Hepatocyte (in vitro differentiated cells): ENCODE data around the gene C12orf42.

Source experiments
- EZH2 ChIP-seq: fragments of 200-600 bp; sonication (generic); IDR thresholded peaks from 2 replicates; pipeline ENCODE4 v1.6.1; 2016; ENCODE audit warnings: antibody characterized with exemption, mild to moderate bottlenecking, borderline replicate concordance
- TF ChIP-seq, protein P1 (sequence below): fragments of 200-600 bp; sonication (generic); IDR thresholded peaks from 2 replicates; pipeline ENCODE4 v1.5.1; 2016; ENCODE audit warnings: antibody characterized with exemption, mild to moderate bottlenecking; ENCODE audit not compliant: poor library complexity

DNA sequence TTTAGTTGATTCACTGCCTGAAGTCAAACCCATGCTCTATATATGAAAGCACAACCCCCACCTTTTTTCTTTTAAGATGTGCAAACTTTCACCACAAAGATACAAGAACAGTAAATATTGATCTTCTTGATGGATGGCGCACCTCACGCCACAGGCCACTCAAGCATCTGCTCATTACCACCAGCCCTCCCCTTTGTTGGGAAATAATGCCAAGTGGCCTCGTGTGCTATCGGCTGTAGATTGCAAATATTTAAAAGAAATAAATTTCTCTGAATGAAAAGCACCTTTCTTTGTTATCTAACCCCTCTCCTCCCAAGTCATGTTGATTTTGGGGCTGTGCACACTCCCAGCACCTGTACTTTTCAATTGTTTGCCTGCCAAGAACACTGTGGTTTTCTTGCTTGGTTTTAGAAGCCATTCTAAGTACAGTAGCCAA, 122.7 kb downstream of the C12orf42 start:
- TF ChIP-seq, protein P1, sequence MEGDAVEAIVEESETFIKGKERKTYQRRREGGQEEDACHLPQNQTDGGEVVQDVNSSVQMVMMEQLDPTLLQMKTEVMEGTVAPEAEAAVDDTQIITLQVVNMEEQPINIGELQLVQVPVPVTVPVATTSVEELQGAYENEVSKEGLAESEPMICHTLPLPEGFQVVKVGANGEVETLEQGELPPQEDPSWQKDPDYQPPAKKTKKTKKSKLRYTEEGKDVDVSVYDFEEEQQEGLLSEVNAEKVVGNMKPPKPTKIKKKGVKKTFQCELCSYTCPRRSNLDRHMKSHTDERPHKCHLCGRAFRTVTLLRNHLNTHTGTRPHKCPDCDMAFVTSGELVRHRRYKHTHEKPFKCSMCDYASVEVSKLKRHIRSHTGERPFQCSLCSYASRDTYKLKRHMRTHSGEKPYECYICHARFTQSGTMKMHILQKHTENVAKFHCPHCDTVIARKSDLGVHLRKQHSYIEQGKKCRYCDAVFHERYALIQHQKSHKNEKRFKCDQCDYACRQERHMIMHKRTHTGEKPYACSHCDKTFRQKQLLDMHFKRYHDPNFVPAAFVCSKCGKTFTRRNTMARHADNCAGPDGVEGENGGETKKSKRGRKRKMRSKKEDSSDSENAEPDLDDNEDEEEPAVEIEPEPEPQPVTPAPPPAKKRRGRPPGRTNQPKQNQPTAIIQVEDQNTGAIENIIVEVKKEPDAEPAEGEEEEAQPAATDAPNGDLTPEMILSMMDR, result no peak
- no peak for TF ChIP-seq EZH2
